Gastroesophageal sphincter (tissue), 3 donors: ENCODE results near the gene COL2A1.

ENCODE experiments used
- POLR2AphosphoS5 ChIP-seq: sonication (generic); formaldehyde crosslinking; IDR thresholded peaks from one replicate; pipeline ENCODE4 v1.6.1; 2017; ENCODE audit warnings: antibody characterized with exemption
- TF ChIP-seq, protein P1 (sequence below), 4 experiments: fragments of 200-600 bp in 2 of 4; fragments of 450-650 bp in 2 of 4; sonication (generic) in 1 of 4; IDR thresholded peaks; one replicate each; pipeline ENCODE4 v1.5.1; 2017 to 2019; ENCODE audit warnings: antibody characterized with exemption in 4 of 4, mild to moderate bottlenecking in 2 of 4, moderate library complexity in 2 of 4

GRCh38 chr12:48045061-48045846, 41.0 kb upstream of the COL2A1 start:
- TF ChIP-seq, protein P1, sequence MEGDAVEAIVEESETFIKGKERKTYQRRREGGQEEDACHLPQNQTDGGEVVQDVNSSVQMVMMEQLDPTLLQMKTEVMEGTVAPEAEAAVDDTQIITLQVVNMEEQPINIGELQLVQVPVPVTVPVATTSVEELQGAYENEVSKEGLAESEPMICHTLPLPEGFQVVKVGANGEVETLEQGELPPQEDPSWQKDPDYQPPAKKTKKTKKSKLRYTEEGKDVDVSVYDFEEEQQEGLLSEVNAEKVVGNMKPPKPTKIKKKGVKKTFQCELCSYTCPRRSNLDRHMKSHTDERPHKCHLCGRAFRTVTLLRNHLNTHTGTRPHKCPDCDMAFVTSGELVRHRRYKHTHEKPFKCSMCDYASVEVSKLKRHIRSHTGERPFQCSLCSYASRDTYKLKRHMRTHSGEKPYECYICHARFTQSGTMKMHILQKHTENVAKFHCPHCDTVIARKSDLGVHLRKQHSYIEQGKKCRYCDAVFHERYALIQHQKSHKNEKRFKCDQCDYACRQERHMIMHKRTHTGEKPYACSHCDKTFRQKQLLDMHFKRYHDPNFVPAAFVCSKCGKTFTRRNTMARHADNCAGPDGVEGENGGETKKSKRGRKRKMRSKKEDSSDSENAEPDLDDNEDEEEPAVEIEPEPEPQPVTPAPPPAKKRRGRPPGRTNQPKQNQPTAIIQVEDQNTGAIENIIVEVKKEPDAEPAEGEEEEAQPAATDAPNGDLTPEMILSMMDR (IDR thresholded peaks at IDR 0.05): no peak
- no peak for TF ChIP-seq POLR2AphosphoS5
